PC-3 (cell line): ENCODE measurements around the gene ERCC2. TPM values are rescaled to one million over a fixed set of nuclear protein-coding genes. Genes with fewer than 3 reads are reported as not detected.

Experiments used
- ATAC-seq: fragments of 200-7000 bp; cut with Tn5 transposase; 2 replicates; pipeline ENCODE4 v1.9.1; 2020; ENCODE audit warnings: mild to moderate bottlenecking, moderate library complexity
- BruUV-seq: library from RNA; stranded (reverse); fragments of 400-500 nt; replicated peaks from 2 replicates; lab custom pipeline; 2021; lab: Mats Ljungman, UMichigan
- CTCF ChIA-PET: fragments of 300-600 bp; sonication (Branson Sonifier 250); formaldehyde crosslinking; loops from one replicate; lab custom pipeline; 2022; ENCODE audit warnings: antibody characterized with exemption; lab: Charles Lee
- POLR2A ChIA-PET: fragments of 300-600 bp; sonication (Branson Sonifier 250); formaldehyde crosslinking; loops from one replicate; lab custom pipeline; 2022; ENCODE audit warnings: antibody characterized with exemption; ENCODE audit not compliant: unreplicated experiment; lab: Charles Lee
- DNase-seq: peaks from one replicate; pipeline ENCODE4 v3.0.0-alpha.2; 2015
- H2AFZ ChIP-seq: fragments of 300-600 bp; sonication (generic); 2 replicates; pipeline ENCODE4 v1.6.0; 2016; ENCODE audit warnings: antibody characterized with exemption, low read length
- H3F3A ChIP-seq: fragments of 300-600 bp; sonication (generic); one replicate; pipeline ENCODE4 v1.6.0; 2017; ENCODE audit warnings: antibody characterized with exemption, low read length, control low read depth, mild to moderate bottlenecking; ENCODE audit not compliant: unreplicated experiment
- H3K27ac ChIP-seq: fragments of 300-600 bp; sonication (generic); 2 replicates; pipeline ENCODE4 v1.5.1; 2016; ENCODE audit warnings: mild to moderate bottlenecking, low read length
- H3K27me3 ChIP-seq: fragments of 300-600 bp; sonication (generic); 2 replicates; pipeline ENCODE4 v1.6.1; 2016; ENCODE audit warnings: low read length, mixed read lengths
- H3K36me3 ChIP-seq: fragments of 300-600 bp; sonication (generic); 2 replicates; pipeline ENCODE4 v1.6.1; 2016; ENCODE audit warnings: low read depth, mixed run types, low read length, mixed read lengths
- H3K4me1 ChIP-seq: fragments of 300-600 bp; sonication (generic); 2 replicates; pipeline ENCODE4 v1.5.1; 2016; ENCODE audit warnings: low read length; ENCODE audit not compliant: insufficient read depth
- H3K4me2 ChIP-seq: fragments of 300-600 bp; sonication (generic); 2 replicates; pipeline ENCODE4 v1.6.0; 2016; ENCODE audit warnings: low read length
- H3K4me3 ChIP-seq: fragments of 300-600 bp; sonication (generic); 2 replicates; pipeline ENCODE4 v1.5.1; 2016; ENCODE audit warnings: mild to moderate bottlenecking, low read length, mixed read lengths
- H3K79me2 ChIP-seq: fragments of 300-600 bp; sonication (generic); 2 replicates; pipeline ENCODE4 v1.6.1; 2017; ENCODE audit warnings: low read length, mixed read lengths
- H3K9ac ChIP-seq: fragments of 300-600 bp; sonication (generic); 2 replicates; pipeline ENCODE4 v1.6.0; 2016; ENCODE audit warnings: mild to moderate bottlenecking, low read length
- H3K9me2 ChIP-seq: fragments of 300-600 bp; sonication (generic); replicated peaks from 2 replicates; pipeline ENCODE4 v1.6.1; 2016; ENCODE audit warnings: mixed run types, low read length, mixed read lengths
- H3K9me3 ChIP-seq: fragments of 300-600 bp; sonication (generic); 2 replicates; pipeline ENCODE4 v1.6.1; 2016; ENCODE audit warnings: low read length, mixed read lengths
- H4K20me1 ChIP-seq: fragments of 300-600 bp; sonication (generic); 2 replicates; pipeline ENCODE4 v1.6.1; 2016; ENCODE audit warnings: low read length, mixed read lengths
- CTCF ChIP-seq: fragments of 300-600 bp; sonication (generic); conservative IDR thresholded peaks from 2 replicates; pipeline ENCODE4 v1.5.1; 2017; ENCODE audit warnings: antibody characterized with exemption, low read depth, mild to moderate bottlenecking, low read length
- EZH2 ChIP-seq: fragments of 300-600 bp; sonication (generic); IDR thresholded peaks from one replicate; pipeline ENCODE4 v1.6.1; 2017; ENCODE audit warnings: antibody characterized with exemption, mild to moderate bottlenecking, low read length; ENCODE audit not compliant: unreplicated experiment
- EZH2phosphoT487 ChIP-seq: fragments of 300-600 bp; sonication (generic); IDR thresholded peaks from 2 replicates; pipeline ENCODE4 v1.6.1; 2018; ENCODE audit warnings: mild to moderate bottlenecking, antibody characterized with exemption, low read length, borderline replicate concordance
- intact Hi-C: fragments of 100-400 bp; cut with micrococcal nuclease; formaldehyde crosslinking; loops from 2 replicates; pipeline ENCODE4 v1.9.0; 2023
- total RNA-seq: library from RNA; depleted of rRNA; stranded (reverse); fragments of >200 nt; gene quantifications from 2 replicates; pipeline ENCODE4 v1.2.3, GENCODE V29; 2014

The ERCC2 gene
- total RNA-seq, 1 experiment from 2014 or later, result 48.0 TPM

GRCh38 chr19:45304141-45304926 is 66.0 kb downstream of the ERCC2 start:
- TF ChIP-seq CTCF (no peak), EZH2phosphoT487 (no peak), EZH2 (no peak)
- ChIA-PET POLR2A (no interaction called here), CTCF (no interaction called here)
- Histone ChIP-seq H3K27me3 (no peaks in the 10 kb centered on the region), H3K79me2 (no peaks in the 10 kb centered on the region), H3K4me2 (no peak overlapping the region), H3F3A (no peaks in the 10 kb centered on the region), H4K20me1 (no peaks in the 10 kb centered on the region), H3K4me1 (no peaks in the 10 kb centered on the region), H3K9me2 (no peaks in the 10 kb centered on the region), H3K4me3 (no peak overlapping the region), H3K9ac (no peak overlapping the region), H3K36me3 (no peaks in the 10 kb centered on the region), H3K9me3 (no peaks in the 10 kb centered on the region), H2AFZ (no peak overlapping the region), H3K27ac (no peak overlapping the region)
- DNase-seq (no peak), ATAC-seq (no peak)
- BruUV-seq, result no TSS peak
- intact Hi-C loops, result no loop called here

- Histone ChIP-seq H3K4me1 (no peaks in the 10 kb centered on the region), H2AFZ (no peak overlapping the region), H3K4me2 (no peak overlapping the region), H3K9me3 (no peaks in the 10 kb centered on the region), H3K79me2 (no peaks in the 10 kb centered on the region), H3K27ac (no peak overlapping the region), H3F3A (no peaks in the 10 kb centered on the region), H3K27me3 (no peaks in the 10 kb centered on the region), H3K4me3 (no peak overlapping the region), H3K9ac (no peak overlapping the region), H3K36me3 (no peaks in the 10 kb centered on the region), H4K20me1 (no peaks in the 10 kb centered on the region), H3K9me2 (no peaks in the 10 kb centered on the region)
- ATAC-seq (no peak), DNase-seq (no peak)
- CTCF ChIA-PET, result no interaction called here
- no TSS peak for BruUV-seq
- intact Hi-C loops, result no loop called here
- no peak for TF ChIP-seq EZH2phosphoT487
- TF ChIP-seq EZH2, result no peak
- TF ChIP-seq CTCF, result no peak
- POLR2A ChIA-PET, result no interaction called here
These were observed 66.9 kb downstream of the ERCC2 start for GRCh38 chr19:45303269-45304060.

- no peak for ATAC-seq
- H3K27me3 ChIP-seq, result no peaks in the 10 kb centered on the region
- no peak for DNase-seq
- no peaks in the 10 kb centered on the region for H3K9me2 ChIP-seq
- no peak overlapping the region for H3K4me3 ChIP-seq
- no peaks in the 10 kb centered on the region for H3K4me1 ChIP-seq
- no peak overlapping the region for H2AFZ ChIP-seq
- H3K36me3 ChIP-seq, result no peaks in the 10 kb centered on the region
- H3F3A ChIP-seq, result no peaks in the 10 kb centered on the region
- H3K4me2 ChIP-seq, result no peak overlapping the region
- BruUV-seq, result no TSS peak
- H3K9ac ChIP-seq, result no peak overlapping the region
- no peaks in the 10 kb centered on the region for H4K20me1 ChIP-seq
- ChIA-PET POLR2A (no interaction called here), CTCF (no interaction called here)
- H3K79me2 ChIP-seq, result no peaks in the 10 kb centered on the region
- H3K9me3 ChIP-seq, result no peaks in the 10 kb centered on the region
- intact Hi-C loops, result no loop called here
- TF ChIP-seq EZH2phosphoT487 (no peak), EZH2 (no peak), CTCF (no peak)
- no peak overlapping the region for H3K27ac ChIP-seq
These were observed 68.0 kb downstream of the ERCC2 start for GRCh38 chr19:45302416-45302815.
